ENCODE data around the gene TSPEAR.

Gene TSPEAR

DNA sequence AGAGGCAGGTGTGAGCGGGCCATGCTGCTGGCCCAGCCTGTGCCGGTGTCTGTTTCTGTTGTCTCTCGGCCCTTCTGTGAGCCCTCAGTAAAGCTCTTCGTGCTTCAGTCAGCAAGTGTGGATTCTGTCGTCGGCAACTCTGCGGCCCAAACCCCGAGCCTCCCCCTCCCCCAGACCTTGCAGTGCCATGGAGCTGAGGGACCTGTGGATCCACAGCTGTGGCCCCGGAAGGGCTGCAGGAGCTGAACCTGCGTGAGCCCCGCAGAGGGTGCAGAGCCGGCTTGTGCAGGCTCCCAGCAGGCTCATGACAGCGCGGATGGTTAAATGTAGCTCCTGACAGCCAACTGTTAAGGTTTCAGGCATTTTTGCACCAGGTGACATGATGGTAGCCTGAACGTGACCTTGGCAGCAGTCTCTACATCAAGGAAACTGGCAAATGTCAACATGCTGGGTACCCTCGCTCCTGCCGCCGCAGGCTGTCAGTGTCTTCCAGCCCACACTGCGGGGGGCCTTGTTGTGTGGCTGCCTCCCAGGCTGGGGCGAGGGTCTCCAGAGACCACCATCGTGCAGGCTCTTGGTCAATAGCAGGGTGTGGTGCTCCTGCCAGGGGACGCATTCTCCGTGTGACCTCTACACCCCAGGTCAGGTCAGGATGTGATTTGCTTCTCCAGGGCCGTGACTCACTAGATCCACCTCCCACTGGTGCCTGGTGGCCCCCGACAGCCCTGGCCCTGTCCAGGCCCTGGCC lies 249.1 kb downstream of the TSPEAR start:
- no peak for DNase-seq (ENCODE audit: low spot score)

- DNase-seq (ENCODE audit: low spot score) = no peak
Observed at GRCh38 chr21:44461464-44462001, 249.8 kb downstream of the TSPEAR start.

- no peak for DNase-seq (ENCODE audit: low spot score)
Observed at GRCh38 chr21:44461005-44461404, 250.4 kb downstream of the TSPEAR start.

- no peak for DNase-seq (ENCODE audit: low spot score)
Observed at GRCh38 chr21:44460441-44460755, 251.0 kb downstream of the TSPEAR start.

DNA sequence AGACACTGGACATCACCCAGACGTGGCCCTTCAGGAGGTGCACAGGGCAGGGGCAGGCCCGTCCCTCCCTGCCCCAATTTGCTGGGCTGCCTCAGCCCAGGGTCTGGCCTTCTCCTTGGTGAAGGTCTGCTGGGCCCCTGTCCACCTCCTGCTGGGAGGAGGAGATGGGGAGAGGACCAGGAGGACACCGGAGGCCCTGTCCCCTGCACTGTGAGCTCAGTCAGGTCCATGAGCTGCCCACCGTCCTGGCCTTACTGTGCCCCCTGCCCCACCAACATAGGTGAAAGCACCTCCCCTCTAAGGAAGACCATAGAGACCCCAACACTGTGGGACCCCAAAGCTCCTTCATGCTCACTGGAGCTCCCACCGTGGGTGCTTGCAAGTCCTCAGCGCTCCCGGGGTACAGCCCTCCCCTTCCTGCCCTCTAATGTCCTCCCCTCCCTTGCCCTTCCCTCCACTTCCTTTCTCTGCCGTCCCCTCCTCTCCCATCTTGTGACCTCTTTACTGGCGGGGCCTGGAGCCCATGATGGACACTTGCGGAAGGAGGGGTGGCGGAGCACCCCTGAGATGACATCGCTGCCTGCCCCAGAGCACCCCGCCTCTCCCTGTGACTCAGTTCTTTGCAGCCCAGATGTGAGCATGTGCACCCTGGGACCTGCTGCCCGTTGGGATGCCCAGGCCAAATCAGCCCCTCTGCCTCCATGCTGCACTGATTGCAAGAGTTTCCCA lies 251.5 kb downstream of the TSPEAR start:
- no peak for DNase-seq (ENCODE audit: low spot score)

- no peak for DNase-seq (ENCODE audit: low spot score)
Observed at GRCh38 chr21:44458971-44459711, 252.2 kb downstream of the TSPEAR start.

DNA sequence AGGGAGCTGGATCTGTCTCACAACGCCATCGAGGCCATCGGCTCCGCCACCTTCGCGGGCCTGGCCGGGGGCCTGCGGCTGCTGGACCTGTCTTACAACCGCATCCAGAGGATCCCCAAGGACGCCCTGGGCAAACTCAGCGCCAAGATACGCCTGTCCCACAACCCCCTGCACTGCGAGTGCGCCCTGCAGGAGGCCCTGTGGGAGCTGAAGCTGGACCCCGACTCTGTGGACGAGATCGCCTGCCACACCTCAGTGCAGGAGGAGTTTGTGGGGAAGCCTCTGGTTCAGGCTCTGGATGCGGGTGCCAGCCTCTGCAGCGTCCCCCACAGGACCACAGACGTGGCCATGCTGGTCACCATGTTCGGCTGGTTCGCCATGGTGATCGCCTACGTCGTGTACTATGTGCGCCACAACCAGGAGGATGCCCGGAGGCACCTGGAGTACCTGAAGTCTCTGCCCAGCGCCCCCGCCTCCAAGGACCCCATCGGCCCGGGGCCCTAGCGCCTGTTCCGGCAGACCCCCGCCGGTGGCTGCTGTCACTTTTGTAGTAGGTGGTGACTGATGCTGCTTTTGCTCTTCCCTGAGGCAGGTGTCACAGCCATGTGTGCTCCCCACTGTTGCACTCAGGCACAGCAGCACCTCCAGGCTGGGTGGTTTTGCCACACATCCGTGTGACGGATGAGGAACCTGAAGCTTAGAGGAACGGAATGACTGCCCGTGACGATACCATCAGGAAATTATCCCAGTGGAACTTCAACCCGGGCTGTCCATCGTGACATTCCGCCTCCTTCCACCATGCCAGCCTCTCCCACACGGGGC lies 254.2 kb downstream of the TSPEAR start:
- DNase-seq (ENCODE audit: low spot score) = no peak

- no peak for DNase-seq (ENCODE audit: low spot score)
Observed at GRCh38 chr21:44456214-44456914, 255.0 kb downstream of the TSPEAR start.

DNA sequence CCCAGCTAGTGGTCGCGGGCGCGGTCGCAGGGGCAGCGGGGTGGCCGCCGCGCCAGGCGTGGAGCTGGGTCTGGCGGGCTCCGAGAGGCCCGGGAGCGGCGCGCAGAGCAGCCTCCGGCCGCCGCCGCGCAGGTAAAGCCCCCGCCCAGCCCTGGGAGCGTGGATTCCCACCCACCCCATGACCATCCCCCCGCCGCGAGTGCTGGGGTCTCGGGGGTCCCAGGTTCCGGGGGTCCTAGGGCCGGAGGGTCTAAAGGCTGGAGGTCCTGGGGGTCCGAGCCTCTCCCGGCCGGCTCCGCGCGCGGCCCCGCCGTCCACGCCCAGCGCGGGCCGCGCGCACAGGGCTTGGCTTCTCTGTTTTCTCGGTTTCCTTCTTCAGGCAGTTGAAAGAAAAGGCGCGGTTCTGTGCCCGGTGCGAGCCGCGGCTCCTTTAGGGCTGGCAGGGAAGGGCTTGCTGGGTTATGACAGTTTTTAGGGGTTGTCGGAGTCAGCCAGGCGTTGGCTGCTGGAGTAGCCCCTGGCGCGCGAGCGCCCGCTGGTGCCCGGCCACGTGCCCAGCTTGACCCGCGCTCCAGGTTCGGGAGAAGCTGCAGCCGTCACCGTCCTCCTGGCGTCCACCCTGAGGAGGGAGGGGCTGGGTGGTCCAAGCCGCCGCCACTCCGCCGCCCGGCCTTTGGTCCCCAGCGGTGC lies 255.7 kb downstream of the TSPEAR start:
- DNase-seq (ENCODE audit: low spot score) = peak; percentile 72

DNA sequence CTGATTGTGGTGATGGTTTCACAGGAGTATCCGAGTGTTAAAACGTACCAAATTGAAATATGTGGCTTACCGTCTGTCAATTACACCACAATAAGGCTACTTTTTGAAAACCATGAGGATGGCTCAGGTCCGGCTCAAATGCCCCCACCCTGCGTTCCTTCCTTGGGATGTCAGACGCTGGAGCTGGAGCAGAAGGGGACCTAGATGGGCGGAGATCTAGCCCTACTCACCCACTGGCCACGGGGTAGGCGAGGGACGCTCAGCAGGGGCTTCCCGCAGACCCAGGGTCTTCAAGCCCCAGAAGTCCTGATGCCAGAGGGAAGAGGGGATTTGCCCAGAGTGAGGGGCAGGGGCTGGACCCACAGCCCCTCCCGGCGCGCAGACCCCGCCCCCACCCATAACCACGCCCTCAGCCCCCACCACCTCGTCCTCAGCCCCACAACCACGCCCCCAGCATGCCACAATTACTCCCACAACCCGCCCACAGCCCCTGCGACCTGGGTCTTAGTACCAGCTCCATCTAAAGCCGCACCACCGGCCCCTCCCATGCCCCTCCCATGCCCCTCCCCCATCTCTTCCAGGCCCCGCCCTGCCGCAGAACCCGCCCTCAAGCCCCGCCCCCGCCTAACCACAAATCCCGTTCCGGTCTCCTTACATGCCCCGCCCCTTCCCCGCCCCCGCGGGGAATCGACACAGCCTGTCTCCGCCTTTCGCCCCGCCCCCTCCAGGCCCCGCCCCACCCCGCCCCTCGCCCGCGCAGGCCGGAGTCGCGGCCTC lies 256.4 kb downstream of the TSPEAR start, which contains the start of gene LRRC3:
Gene LRRC3, plus strand, starts transcription at position 764 of the 777 bp plus-strand sequence. CDS start 1,135 bp downstream, outside the sequence.
- DNase-seq (ENCODE audit: low spot score) = peak; percentile 95

DNA sequence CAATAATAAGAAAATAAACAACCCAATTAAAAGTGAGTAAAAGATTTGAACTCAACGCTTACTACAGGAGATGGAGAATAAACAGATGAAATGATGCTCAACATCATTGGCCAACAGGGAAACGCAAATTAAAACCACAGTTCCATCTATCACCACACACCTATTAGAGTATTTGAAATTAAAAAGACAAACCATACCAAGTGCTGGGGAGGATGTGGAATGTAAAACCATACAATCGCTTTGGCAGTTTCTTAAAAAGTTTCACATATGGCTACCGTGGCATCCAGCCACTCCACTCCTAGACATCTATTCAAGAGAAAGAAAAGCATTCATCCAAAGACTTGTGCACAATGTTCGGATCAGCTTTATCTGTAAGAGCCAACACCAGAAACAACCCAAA lies 257.3 kb downstream of the TSPEAR start:
- no peak for DNase-seq (ENCODE audit: low spot score)

- DNase-seq (ENCODE audit: low spot score) = no peak
Observed at GRCh38 chr21:44453120-44453519, 258.3 kb downstream of the TSPEAR start.

- DNase-seq (ENCODE audit: low spot score) = no peak
Observed at GRCh38 chr21:44450999-44451398, 260.4 kb downstream of the TSPEAR start.

GRCh38 chr21:44450402-44450801 lies 261.0 kb downstream of the TSPEAR start:
- DNase-seq (ENCODE audit: low spot score) = no peak

- DNase-seq (ENCODE audit: low spot score) = no peak
Observed at GRCh38 chr21:44449473-44450363, 261.7 kb downstream of the TSPEAR start.

DNA sequence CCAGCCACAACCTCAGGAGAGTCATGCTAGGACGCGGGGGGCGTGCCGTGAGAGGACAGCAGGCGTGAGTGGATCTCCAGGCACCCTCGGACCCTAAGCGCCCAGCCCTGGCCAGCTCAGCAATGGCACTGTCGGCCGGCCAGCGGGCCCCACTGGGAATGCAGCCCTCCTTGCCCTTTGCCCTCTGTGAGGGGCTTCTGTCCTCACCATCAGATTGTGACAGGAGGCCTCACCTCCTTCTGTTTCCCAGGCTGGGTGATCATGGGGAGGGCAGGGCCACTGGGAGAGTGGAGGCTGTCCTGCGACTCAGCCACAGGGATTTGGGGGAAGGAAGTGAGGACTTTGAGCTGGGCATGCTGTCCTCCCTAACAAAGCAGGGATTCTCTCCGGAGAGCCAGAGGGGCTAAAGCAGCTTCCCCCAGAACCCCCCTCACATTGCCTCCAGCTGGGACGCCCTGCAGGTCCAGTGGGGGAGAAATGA lies 262.7 kb downstream of the TSPEAR start:
- no peak for DNase-seq (ENCODE audit: low spot score)

Measured in D341Med (cell line).